OCI-M2 (cell line): Measurements from ENCODE around the gene CDH12.
"Not testable (repeated sequence)": the region's sequence is repeated elsewhere in the genome, so short reads cannot be mapped to it uniquely, and the experiment has no call there.

Experiments used
- DNase-seq: peaks from one replicate; lab custom pipeline; 2025; ENCODE audit not compliant: unreplicated experiment; lab: John Stamatoyannopoulos, UW

The CDH12 gene

GRCh38 chr5:22165931-22166330 lies 687.2 kb downstream of the CDH12 start:
- DNase-seq = not testable (repeated sequence)

GRCh38 chr5:22164910-22165748 lies 688.0 kb downstream of the CDH12 start:
- not testable (repeated sequence) for DNase-seq

- DNase-seq = not testable (repeated sequence)
Measured at GRCh38 chr5:22156953-22157352, 696.2 kb downstream of the CDH12 start.

GRCh38 chr5:22154779-22155178 lies 698.4 kb downstream of the CDH12 start:
- not testable (repeated sequence) for DNase-seq

GRCh38 chr5:22151801-22152200 lies 701.3 kb downstream of the CDH12 start:
- not testable (repeated sequence) for DNase-seq

GRCh38 chr5:22140418-22140817 lies 712.7 kb downstream of the CDH12 start:
- not testable (repeated sequence) for DNase-seq

GRCh38 chr5:22139662-22140300 lies 713.4 kb downstream of the CDH12 start:
- DNase-seq = not testable (repeated sequence)

- DNase-seq = no peak
Measured at GRCh38 chr5:22111320-22111719, 741.8 kb downstream of the CDH12 start.

GRCh38 chr5:22109315-22109714 lies 743.8 kb downstream of the CDH12 start:
- no peak for DNase-seq

- DNase-seq = no peak
Measured at GRCh38 chr5:22108545-22108944, 744.6 kb downstream of the CDH12 start.

GRCh38 chr5:22102823-22103359 lies 750.3 kb downstream of the CDH12 start:
- no peak for DNase-seq

GRCh38 chr5:22088517-22088916 lies 764.6 kb downstream of the CDH12 start:
- no peak for DNase-seq

- DNase-seq = no peak
Measured at GRCh38 chr5:22079566-22079965, 773.6 kb downstream of the CDH12 start.

- DNase-seq = no peak
Measured at GRCh38 chr5:22079002-22079401, 774.1 kb downstream of the CDH12 start.

- DNase-seq = no peak
Measured at GRCh38 chr5:22076586-22076985, 776.6 kb downstream of the CDH12 start.

GRCh38 chr5:22070186-22070728 lies 782.9 kb downstream of the CDH12 start:
- no peak for DNase-seq

GRCh38 chr5:22063717-22064116 lies 789.4 kb downstream of the CDH12 start:
- no peak for DNase-seq

- DNase-seq = no peak
Measured at GRCh38 chr5:22058620-22059019, 794.5 kb downstream of the CDH12 start.

GRCh38 chr5:22057012-22057411 lies 796.1 kb downstream of the CDH12 start:
- no peak for DNase-seq

GRCh38 chr5:22056601-22057000 lies 796.5 kb downstream of the CDH12 start:
- DNase-seq = no peak

GRCh38 chr5:22053195-22053594 lies 799.9 kb downstream of the CDH12 start:
- DNase-seq = no peak

GRCh38 chr5:22051881-22052280 lies 801.3 kb downstream of the CDH12 start:
- DNase-seq = no peak
